Duodenal mucosa (tissue), 2 donors: Measurements from ENCODE around the gene SORBS2.

Experiments used
- H3K27ac ChIP-seq: one replicate; pipeline ENCODE4 v1.7.0; 2013; ENCODE audit warnings: low read depth, low read length
- H3K27me3 ChIP-seq, 2 donors: one replicate each; pipeline ENCODE4 v1.7.0; 2013; ENCODE audit warnings: low read length in 2 of 2, control low read depth in 1 of 2; ENCODE audit not compliant: insufficient read depth in 2 of 2, control insufficient read depth in 1 of 2
- H3K36me3 ChIP-seq, 2 donors: one replicate each; pipeline ENCODE4 v1.7.0; 2013; ENCODE audit warnings: low read length in 2 of 2, control low read depth in 1 of 2; ENCODE audit not compliant: insufficient read depth in 2 of 2, control insufficient read depth in 1 of 2
- H3K4me1 ChIP-seq, 2 donors: one replicate each; pipeline ENCODE4 v1.7.0; 2013; ENCODE audit warnings: low read length in 2 of 2, control low read depth in 1 of 2; ENCODE audit not compliant: insufficient read depth in 2 of 2, control insufficient read depth in 1 of 2
- H3K4me3 ChIP-seq, 2 donors: one replicate each; pipeline ENCODE4 v1.7.0; 2013; ENCODE audit warnings: low read length in 2 of 2, low read depth in 1 of 2
- H3K9ac ChIP-seq, 2 donors: one replicate each; pipeline ENCODE4 v1.7.0; 2013; ENCODE audit warnings: low read length in 2 of 2, low read depth in 1 of 2
- H3K9me3 ChIP-seq, 2 donors: one replicate each; pipeline ENCODE4 v1.7.0; 2013; ENCODE audit warnings: low read length in 2 of 2, control low read depth in 1 of 2; ENCODE audit not compliant: control insufficient read depth in 1 of 2

SORBS2 gene

DNA sequence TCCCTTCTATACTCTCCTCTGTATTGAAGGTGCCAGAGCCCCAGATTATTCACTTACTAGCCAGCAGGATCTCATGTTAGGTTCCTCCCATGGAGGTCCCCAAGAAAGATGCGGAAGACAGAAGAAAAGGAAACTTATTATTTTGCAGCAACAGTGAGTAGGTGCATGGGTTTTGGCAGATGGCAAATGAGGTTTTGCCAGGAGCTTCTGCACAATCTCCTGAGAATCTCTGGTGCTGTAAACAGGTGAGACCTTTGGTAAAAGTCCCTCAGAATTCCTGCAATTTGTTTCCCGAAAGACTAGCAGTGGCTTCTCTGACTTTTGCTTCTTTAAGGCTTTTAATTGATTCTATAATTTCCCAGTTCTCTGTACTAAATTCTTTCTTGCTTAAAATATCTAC lies 29.5 kb upstream of the SORBS2 start:
- Histone ChIP-seq H3K36me3 (no peaks in the 10 kb centered on the region), H3K27ac (no peak overlapping the region), H3K27me3 (no peaks in the 10 kb centered on the region), H3K9me3 (no peaks in the 10 kb centered on the region), H3K4me1 (peaks cover 0 to 5% of the 10 kb centered on the region in 2 donors), H3K4me3 (no peak overlapping the region), H3K9ac (no peak overlapping the region)

DNA sequence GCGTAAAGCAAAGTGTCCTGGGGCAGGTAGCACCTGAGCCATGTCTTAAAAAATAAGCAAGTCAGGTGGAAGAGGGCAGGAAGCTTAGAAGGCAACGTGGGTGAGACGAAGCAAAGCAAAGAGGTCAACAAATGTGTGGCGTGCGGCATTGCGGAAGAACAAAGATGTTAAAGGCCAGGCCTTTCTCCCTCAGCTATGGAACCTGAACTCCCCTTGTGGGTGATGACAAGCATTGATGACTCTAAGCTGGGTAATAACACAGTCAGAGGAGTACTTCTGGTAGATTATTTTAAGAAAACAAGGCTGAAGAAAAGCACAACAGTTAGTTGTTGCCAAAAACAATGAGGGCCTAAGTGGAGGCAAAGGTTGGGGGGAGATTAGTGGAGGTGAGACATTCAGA lies 29.0 kb upstream of the SORBS2 start:
- Histone ChIP-seq H3K9ac (no peak overlapping the region), H3K36me3 (no peaks in the 10 kb centered on the region), H3K4me1 (peaks cover 0 to 5% of the 10 kb centered on the region in 2 donors), H3K27ac (no peak overlapping the region), H3K4me3 (no peak overlapping the region), H3K9me3 (no peaks in the 10 kb centered on the region), H3K27me3 (no peaks in the 10 kb centered on the region)

DNA sequence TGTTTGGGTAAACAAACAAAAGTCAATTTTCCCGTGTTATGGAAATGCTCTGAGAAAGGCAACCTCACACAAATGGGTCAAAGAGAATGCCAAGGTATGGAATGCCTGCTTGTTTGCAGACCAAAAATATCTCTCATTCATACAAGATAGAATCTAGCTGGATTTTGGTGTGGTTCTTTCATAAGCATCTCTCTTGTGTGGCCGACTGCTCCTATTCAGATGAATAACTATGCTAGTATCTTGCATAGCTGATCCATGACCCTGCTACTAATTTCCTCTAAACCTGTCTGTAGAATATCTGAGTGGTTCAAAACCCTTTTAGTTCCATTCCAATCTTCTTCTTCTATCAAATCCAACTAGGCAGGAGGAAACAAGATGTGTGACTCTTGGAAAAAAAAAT lies 28.2 kb upstream of the SORBS2 start:
- no peaks in the 10 kb centered on the region for H3K27me3 ChIP-seq
- peaks cover 0 to 5% of the 10 kb centered on the region in 2 donors for H3K4me1 ChIP-seq
- no peaks in the 10 kb centered on the region for H3K9me3 ChIP-seq
- no peak overlapping the region for H3K9ac ChIP-seq
- no peak overlapping the region for H3K27ac ChIP-seq
- H3K36me3 ChIP-seq = no peaks in the 10 kb centered on the region
- H3K4me3 ChIP-seq = no peak overlapping the region

DNA sequence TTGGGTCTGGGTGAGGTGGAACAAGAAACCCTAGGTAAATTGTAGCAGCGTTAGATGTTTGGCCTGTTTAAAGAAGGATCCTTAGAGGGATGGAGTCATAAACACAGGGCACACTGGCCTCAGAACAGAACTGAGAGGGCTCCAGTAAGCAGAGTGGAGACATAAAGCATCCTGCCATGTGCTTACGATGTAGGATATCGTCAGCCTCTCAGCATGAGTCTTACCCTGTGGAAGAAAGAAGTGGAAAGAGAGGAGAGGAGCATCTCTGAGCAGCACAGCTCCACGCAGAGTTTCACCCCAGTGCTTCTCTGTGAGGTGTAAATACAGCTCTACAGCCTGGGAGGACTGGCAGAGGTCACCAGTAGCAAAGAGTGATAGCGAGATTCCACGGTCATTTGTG lies 27.8 kb upstream of the SORBS2 start:
- Histone ChIP-seq H3K27me3 (no peaks in the 10 kb centered on the region), H3K4me1 (peaks cover 0 to 5% of the 10 kb centered on the region in 2 donors), H3K4me3 (no peak overlapping the region), H3K36me3 (no peaks in the 10 kb centered on the region), H3K27ac (peak overlapping the region; percentile 26), H3K9me3 (no peaks in the 10 kb centered on the region), H3K9ac (no peak overlapping the region)

DNA sequence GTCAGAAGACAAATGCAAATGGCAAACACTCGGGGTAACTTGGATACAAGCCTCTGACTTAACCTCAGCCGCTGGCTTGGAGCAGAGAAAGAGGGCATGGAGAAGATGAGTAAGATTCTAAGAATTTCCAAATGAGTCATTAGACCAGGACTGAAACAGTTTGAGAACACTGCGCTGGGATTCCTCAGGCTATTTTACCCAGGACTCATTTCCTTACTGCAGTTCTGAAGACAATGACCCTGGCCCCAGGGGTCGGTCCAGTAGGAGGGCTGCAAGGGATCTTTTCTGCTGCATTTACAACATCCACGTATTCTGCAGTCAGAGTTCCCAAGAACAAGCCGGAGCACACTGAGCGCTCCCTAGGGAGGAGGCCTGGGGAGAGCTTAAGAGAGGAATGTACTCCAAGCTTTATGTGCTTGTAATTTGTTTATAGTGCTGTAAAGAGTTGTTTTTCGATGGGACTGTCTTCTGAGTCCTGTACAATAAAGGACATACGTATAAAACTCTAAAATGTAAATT lies 27.3 kb upstream of the SORBS2 start:
- no peaks in the 10 kb centered on the region for H3K36me3 ChIP-seq
- no peak overlapping the region for H3K9ac ChIP-seq
- H3K4me3 ChIP-seq = no peak overlapping the region
- H3K9me3 ChIP-seq = no peaks in the 10 kb centered on the region
- H3K4me1 ChIP-seq = peaks cover 0 to 5% of the 10 kb centered on the region in 2 donors
- no peak overlapping the region for H3K27ac ChIP-seq
- H3K27me3 ChIP-seq = no peaks in the 10 kb centered on the region

DNA sequence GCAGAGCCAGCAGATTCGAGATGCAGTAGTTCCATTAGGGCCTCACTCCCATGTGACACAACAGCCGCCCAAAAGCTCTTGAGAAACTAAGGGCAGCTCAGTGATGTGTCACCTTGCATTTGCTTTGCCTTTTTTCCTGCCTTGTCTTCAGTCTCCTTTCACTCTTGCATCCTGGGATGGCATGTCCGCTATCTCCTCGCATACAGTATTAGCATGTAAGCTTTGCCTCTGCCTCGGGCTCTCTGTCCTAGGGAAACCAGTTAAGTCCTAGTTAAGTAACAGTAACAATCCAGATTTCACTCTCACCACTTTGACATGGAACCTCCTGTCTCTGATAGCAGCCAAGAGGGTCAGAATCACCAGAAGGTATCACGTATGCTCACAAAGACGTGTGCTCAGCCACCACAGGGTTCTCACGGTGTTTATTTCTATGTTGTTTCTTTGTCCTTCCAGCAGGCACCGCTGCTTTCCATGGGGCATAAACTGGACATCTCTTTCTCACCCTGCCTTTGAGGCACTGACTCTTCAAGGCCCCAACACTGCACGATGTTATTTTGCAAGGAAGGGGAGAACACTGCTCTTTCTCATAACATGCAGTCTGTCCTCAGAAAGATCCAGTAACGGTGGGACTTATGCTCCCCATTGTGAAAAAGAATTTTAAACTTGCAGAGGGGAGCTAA lies 26.7 kb upstream of the SORBS2 start:
- Histone ChIP-seq H3K27me3 (no peaks in the 10 kb centered on the region), H3K9ac (no peak overlapping the region), H3K27ac (peak overlapping the region; percentile 17), H3K36me3 (no peaks in the 10 kb centered on the region), H3K4me1 (peaks cover 0 to 5% of the 10 kb centered on the region in 2 donors), H3K4me3 (no peak overlapping the region), H3K9me3 (no peaks in the 10 kb centered on the region)

DNA sequence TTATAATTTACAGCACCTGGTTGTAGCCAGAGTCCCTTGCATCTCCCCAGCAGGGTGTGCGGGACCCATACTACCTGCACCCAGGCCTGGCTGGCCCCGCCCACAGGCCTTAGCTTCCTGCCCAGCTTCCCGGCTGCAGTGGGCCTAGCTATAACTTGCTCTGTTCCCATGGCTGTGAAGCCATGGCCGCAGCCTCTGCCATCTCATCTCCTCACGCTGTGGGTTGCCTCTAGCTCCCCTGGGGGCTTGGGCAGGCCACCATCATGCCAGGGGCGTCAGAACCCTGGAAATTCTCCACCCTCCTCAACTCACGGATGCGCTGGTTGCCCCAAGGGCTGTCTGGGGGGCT lies 26.1 kb upstream of the SORBS2 start:
- H3K36me3 ChIP-seq = no peaks in the 10 kb centered on the region
- peak overlapping the region; percentile 17 for H3K27ac ChIP-seq
- H3K4me3 ChIP-seq = no peak overlapping the region
- H3K27me3 ChIP-seq = no peaks in the 10 kb centered on the region
- H3K9me3 ChIP-seq = no peaks in the 10 kb centered on the region
- H3K9ac ChIP-seq = no peak overlapping the region
- peaks cover 0 to 5% of the 10 kb centered on the region in 2 donors for H3K4me1 ChIP-seq

DNA sequence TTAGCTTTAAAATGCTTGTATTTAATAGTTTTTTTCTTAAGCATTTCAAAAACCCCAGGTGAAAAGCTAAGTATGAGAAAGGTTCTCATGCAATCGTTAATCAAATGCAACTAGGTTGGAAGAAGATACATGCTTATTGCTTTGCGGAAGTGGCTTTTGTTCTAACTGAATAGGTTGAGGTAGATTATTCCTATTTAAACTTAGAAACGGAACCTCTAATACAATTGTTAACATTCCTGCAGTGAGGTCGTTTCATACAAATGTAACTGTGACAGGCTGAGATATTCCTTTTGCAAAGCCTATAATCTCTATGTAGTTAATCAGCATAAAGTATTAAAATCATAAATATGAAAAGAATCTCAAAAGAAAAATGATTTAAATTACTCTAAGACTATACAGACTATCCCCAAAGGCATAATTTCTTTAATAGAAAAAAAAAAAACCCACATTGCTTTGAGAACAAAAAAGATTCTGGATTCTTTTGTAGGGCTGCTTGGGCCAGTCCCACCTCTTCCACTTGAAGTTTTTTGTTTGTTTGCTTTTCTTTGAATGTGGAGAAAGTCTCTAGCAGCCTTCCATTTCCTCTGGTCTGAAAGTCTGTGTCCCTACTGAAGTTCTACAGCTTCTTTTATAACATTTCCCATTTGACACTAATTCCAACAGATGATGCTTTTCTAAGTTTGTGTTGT lies 25.6 kb upstream of the SORBS2 start:
- H3K4me3 ChIP-seq = no peak overlapping the region
- no peaks in the 10 kb centered on the region for H3K9me3 ChIP-seq
- H3K9ac ChIP-seq = no peak overlapping the region
- H3K27ac ChIP-seq = no peak overlapping the region
- peaks cover 0 to 5% of the 10 kb centered on the region in 2 donors for H3K4me1 ChIP-seq
- no peaks in the 10 kb centered on the region for H3K27me3 ChIP-seq
- H3K36me3 ChIP-seq = no peaks in the 10 kb centered on the region

DNA sequence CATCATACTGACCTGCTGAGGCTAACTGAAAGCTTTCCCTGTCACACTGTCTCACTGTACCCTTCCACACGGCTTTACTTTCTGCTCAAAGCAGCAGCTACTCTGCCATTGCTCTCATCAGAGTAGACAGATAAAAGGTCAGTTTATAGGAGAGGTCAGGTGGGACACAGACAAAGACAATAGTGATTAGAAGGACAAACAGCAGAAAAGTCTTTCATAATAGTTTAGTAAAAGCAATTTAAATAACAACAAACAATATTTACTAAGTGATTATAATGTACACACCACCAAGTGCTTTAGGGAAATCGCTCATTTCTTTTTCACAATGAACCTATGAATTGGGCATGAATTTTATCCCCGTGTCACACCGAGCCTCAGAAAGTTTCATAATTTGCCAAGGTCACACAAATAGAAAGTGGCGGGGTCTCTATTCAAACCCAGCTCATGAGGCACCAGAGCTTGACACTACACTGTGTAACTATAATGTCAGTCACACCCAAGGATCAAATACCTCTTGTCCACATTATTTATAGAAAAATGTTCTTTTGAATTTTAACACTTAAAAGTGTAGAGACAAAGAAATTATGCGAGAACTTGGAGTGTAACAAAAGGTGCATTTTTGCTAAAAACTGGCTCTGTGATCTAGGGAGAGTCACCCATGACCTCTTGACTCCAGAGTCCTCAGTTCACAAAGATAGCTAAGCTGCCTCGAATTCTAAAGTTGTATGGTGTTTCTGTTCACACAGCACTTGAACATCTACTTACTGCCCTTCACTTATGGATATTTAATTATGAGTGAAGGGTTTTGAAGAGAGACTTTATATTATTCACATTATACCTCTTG lies 24.5 kb upstream of the SORBS2 start:
- Histone ChIP-seq H3K9me3 (no peaks in the 10 kb centered on the region), H3K27ac (no peak overlapping the region), H3K9ac (no peak overlapping the region), H3K36me3 (no peaks in the 10 kb centered on the region), H3K27me3 (no peaks in the 10 kb centered on the region), H3K4me1 (peaks cover 0 to 5% of the 10 kb centered on the region in 2 donors), H3K4me3 (no peak overlapping the region)

DNA sequence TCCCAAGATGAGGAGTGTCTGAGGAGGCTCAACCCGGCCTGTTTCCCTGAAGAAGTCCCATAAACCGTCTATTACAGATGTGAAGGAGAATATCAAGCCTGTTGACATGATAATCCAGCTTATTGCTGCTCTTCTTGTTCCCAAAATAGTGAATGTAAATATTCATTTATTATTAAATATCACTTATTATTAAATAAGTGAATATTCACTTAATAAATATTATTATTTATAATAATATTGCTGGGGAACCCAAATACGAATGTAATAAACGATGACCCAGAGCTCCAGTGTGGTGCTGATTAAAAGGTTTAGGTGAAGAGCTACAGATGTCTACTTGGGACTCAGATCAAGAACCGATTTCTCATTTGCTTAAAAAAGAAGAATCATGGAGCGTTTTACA lies 23.8 kb upstream of the SORBS2 start:
- Histone ChIP-seq H3K9me3 (no peaks in the 10 kb centered on the region), H3K27ac (no peak overlapping the region), H3K4me3 (no peak overlapping the region), H3K27me3 (no peaks in the 10 kb centered on the region), H3K36me3 (no peaks in the 10 kb centered on the region), H3K4me1 (peaks cover 4 to 5% of the 10 kb centered on the region in 2 donors), H3K9ac (no peak overlapping the region)
